OCI-LY1 (cell line): Measurements from ENCODE around the gene RAB3IL1.

Experiments used
- H2AFZ ChIP-seq: fragments of 200-600 bp; sonication (generic), shearing (Covaris generic); 2 replicates; pipeline ENCODE4 v1.6.0; 2014; ENCODE audit warnings: antibody characterized with exemption, mild to moderate bottlenecking, low read length
- H3F3A ChIP-seq: fragments of 200-600 bp; sonication (generic), shearing (Covaris generic); 2 replicates; pipeline ENCODE4 v1.6.0; 2014; ENCODE audit warnings: mild to moderate bottlenecking, antibody characterized with exemption, low read length, moderate library complexity; ENCODE audit not compliant: insufficient read depth
- H3K27ac ChIP-seq: fragments of 200-600 bp; sonication (generic); 2 replicates; pipeline ENCODE4 v1.5.1; 2014; ENCODE audit warnings: low read length, mixed run types, mild to moderate bottlenecking, low read depth; ENCODE audit not compliant: poor library complexity, severe bottlenecking
- H3K27me3 ChIP-seq: fragments of 200-600 bp; sonication (generic); 2 replicates; pipeline ENCODE4 v1.6.0; 2014; ENCODE audit warnings: antibody characterized with exemption, mild to moderate bottlenecking, low read length, moderate library complexity; ENCODE audit not compliant: insufficient read depth
- H3K36me3 ChIP-seq: fragments of 200-600 bp; sonication (generic); 2 replicates; pipeline ENCODE4 v1.6.1; 2014; ENCODE audit warnings: mild to moderate bottlenecking, antibody characterized with exemption, low read length, moderate library complexity, mixed read lengths; ENCODE audit not compliant: insufficient read depth
- H3K4me1 ChIP-seq: fragments of 200-600 bp; sonication (generic); 2 replicates; pipeline ENCODE4 v1.5.1; 2014; ENCODE audit warnings: mild to moderate bottlenecking, low read length, moderate library complexity; ENCODE audit not compliant: insufficient read depth, severe bottlenecking
- H3K4me2 ChIP-seq: fragments of 200-600 bp; sonication (generic), shearing (Covaris generic); 2 replicates; pipeline ENCODE4 v1.6.1; 2014; ENCODE audit warnings: low read length
- H3K4me3 ChIP-seq: fragments of 200-600 bp; sonication (generic); 2 replicates; pipeline ENCODE4 v1.5.1; 2014; ENCODE audit warnings: low read length, low read depth, mild to moderate bottlenecking, mixed read lengths; ENCODE audit not compliant: poor library complexity, severe bottlenecking
- H3K79me2 ChIP-seq: fragments of 200-600 bp; shearing (Covaris generic); 2 replicates; pipeline ENCODE4 v1.6.1; 2016; ENCODE audit warnings: mixed run types, low read length, mixed read lengths; ENCODE audit not compliant: insufficient read depth
- H3K9ac ChIP-seq: fragments of 200-600 bp; sonication (generic), shearing (Covaris generic); 2 replicates; pipeline ENCODE4 v1.6.1; 2014; ENCODE audit warnings: mild to moderate bottlenecking, low read length, mixed read lengths
- H3K9me2 ChIP-seq: fragments of 200-600 bp; sonication (generic), shearing (Covaris generic); 2 replicates; pipeline ENCODE4 v1.6.1; 2014; ENCODE audit warnings: low read depth, mild to moderate bottlenecking, low read length, mixed read lengths
- H3K9me3 ChIP-seq: fragments of 200-600 bp; shearing (Covaris generic); 2 replicates; pipeline ENCODE4 v1.6.1; 2014; ENCODE audit warnings: low read length, mixed read lengths
- H4K20me1 ChIP-seq: fragments of 200-600 bp; sonication (generic), shearing (Covaris generic); 2 replicates; pipeline ENCODE4 v1.6.0; 2016; ENCODE audit warnings: mild to moderate bottlenecking, low read length; ENCODE audit not compliant: insufficient read depth
- EZH2 ChIP-seq: fragments of 200-600 bp; sonication (generic), shearing (Covaris generic); IDR thresholded peaks from 2 replicates; pipeline ENCODE4 v1.8.0; 2017; ENCODE audit warnings: borderline replicate concordance, mixed run types, mild to moderate bottlenecking, antibody characterized with exemption, low read length, moderate library complexity, mixed read lengths
- TF ChIP-seq, protein P1 (sequence below): fragments of 200-600 bp; sonication (generic), shearing (Covaris generic); IDR thresholded peaks from 2 replicates; pipeline ENCODE4 v1.5.1; 2017; ENCODE audit warnings: mild to moderate bottlenecking, antibody characterized with exemption, low read length, moderate library complexity, mixed read lengths

The RAB3IL1 gene

DNA sequence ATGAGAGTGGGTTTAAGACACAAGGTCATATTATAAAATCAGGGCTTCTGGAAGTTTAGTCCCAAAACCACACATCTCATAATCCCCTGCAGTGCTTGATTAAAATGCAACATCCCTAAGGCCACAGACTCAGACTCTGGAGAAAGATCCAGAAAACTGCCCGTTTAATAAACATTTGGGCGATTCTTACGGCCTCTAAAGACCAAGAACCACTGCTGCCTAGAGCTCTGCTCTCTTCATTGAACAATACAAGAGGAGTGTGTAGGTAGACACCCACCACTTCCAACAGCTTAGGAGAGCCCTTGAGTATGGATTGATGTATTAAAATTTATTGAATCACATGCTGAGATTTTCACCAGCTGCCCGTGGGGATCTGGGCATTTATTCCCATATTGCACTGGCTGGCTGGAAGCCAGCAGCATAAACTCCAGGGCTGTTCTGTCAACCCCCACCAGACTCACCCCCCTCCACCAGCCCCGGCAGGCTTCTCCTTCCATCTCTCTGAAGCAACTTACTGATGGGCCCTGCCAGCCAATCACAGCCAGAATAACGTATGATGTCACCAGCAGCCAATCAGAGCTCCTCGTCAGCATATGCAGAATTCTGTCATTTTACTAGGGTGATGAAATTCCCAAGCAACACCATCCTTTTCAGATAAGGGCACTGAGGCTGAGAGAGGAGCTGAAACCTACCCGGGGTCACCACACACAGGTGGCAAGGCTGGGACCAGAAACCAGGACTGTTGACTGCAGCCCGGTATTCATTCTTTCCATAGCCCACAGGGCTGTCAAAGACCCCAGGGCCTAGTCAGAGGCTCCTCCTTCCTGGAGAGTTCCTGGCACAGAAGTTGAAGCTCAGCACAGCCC, 32.0 kb upstream of the RAB3IL1 start:
- Histone ChIP-seq H2AFZ (no peak overlapping the region), H3K4me2 (no peak overlapping the region)

DNA sequence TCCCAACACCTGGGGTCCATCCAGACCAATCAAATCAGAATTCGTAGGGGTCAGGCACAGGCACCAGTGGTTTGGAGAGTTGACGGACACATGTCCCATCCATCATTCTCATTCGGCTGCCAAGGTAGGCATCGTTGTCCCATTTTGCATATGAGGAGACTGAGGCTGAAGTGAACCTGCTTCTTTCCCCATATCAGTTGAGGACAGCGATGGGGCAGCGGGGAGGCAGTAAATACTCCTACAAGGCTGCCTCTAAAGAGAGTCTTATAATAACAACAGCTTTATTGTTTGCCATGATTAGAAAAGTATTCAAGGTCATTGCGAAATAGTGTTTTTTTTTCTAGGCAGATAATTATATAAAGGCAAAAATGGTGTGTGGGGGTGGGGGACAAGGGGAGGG, 31.1 kb upstream of the RAB3IL1 start:
- Histone ChIP-seq H3K4me2 (no peak overlapping the region), H3K36me3 (no peaks in the 10 kb centered on the region), H3K79me2 (no peaks in the 10 kb centered on the region), H3F3A (no peaks in the 10 kb centered on the region), H3K4me3 (no peak overlapping the region), H3K4me1 (no peaks in the 10 kb centered on the region), H3K27me3 (no peaks in the 10 kb centered on the region), H3K9ac (no peak overlapping the region), H3K27ac (no peak overlapping the region), H3K9me3 (no peaks in the 10 kb centered on the region), H4K20me1 (no peaks in the 10 kb centered on the region), H3K9me2 (no peaks in the 10 kb centered on the region), H2AFZ (no peak overlapping the region)
- TF ChIP-seq, protein P1, sequence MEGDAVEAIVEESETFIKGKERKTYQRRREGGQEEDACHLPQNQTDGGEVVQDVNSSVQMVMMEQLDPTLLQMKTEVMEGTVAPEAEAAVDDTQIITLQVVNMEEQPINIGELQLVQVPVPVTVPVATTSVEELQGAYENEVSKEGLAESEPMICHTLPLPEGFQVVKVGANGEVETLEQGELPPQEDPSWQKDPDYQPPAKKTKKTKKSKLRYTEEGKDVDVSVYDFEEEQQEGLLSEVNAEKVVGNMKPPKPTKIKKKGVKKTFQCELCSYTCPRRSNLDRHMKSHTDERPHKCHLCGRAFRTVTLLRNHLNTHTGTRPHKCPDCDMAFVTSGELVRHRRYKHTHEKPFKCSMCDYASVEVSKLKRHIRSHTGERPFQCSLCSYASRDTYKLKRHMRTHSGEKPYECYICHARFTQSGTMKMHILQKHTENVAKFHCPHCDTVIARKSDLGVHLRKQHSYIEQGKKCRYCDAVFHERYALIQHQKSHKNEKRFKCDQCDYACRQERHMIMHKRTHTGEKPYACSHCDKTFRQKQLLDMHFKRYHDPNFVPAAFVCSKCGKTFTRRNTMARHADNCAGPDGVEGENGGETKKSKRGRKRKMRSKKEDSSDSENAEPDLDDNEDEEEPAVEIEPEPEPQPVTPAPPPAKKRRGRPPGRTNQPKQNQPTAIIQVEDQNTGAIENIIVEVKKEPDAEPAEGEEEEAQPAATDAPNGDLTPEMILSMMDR, result no peak
- no peak for TF ChIP-seq EZH2

More for the DNA sequence above, 32.0 kb upstream of the RAB3IL1 start:
- Histone ChIP-seq H3K4me3 (no peak overlapping the region), H3K27me3 (no peaks in the 10 kb centered on the region), H3K4me1 (no peaks in the 10 kb centered on the region), H3K9me3 (no peaks in the 10 kb centered on the region), H3K9ac (no peak overlapping the region), H3K79me2 (no peaks in the 10 kb centered on the region), H3F3A (no peaks in the 10 kb centered on the region), H4K20me1 (no peaks in the 10 kb centered on the region), H3K27ac (no peak overlapping the region), H3K9me2 (no peaks in the 10 kb centered on the region), H3K36me3 (no peaks in the 10 kb centered on the region)
- TF ChIP-seq, protein P1, result no peak
- TF ChIP-seq EZH2, result no peak

DNA sequence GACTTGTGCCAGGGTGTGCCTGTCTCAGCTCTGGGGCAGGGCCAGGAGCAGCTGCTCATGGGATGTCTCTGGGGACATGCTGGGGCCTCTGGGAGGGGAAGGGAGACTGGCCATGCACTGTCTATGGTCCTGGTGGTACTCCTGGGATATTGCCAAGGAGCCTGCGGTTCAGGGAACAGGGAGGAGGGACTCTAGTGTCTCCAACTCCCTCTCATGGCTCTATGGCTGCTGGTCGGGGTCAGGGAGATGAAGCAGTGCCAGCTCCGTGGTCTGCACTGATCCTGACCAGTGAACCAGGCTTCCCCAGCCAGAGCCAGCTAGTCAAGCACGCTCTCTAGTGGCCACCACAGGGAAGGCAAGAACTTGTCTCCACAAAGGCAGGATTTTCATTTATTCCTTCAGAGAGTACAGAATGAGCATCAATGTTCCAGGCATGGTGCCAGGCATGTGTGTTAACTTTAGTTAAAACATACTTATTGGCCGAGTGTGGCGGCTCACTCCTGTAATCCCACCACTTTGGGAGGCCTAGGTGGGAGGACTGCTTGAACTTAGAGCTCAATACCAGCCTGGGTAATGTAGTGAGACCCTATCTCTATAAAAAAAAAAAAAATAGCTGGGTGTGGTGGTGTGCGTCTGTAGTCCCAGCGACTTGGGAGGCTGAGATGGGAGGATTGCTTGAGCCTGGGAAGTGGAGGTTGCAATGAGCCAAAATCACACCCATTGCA, 30.3 kb upstream of the RAB3IL1 start:
- no peak overlapping the region for H2AFZ ChIP-seq
- H4K20me1 ChIP-seq, result no peaks in the 10 kb centered on the region
- H3F3A ChIP-seq, result no peaks in the 10 kb centered on the region
- no peak overlapping the region for H3K27ac ChIP-seq
- H3K79me2 ChIP-seq, result no peaks in the 10 kb centered on the region
- H3K4me1 ChIP-seq, result no peaks in the 10 kb centered on the region
- H3K27me3 ChIP-seq, result no peaks in the 10 kb centered on the region
- no peak overlapping the region for H3K9ac ChIP-seq
- H3K4me3 ChIP-seq, result no peak overlapping the region
- no peak overlapping the region for H3K4me2 ChIP-seq
- no peaks in the 10 kb centered on the region for H3K36me3 ChIP-seq
- H3K9me3 ChIP-seq, result no peaks in the 10 kb centered on the region
- H3K9me2 ChIP-seq, result no peaks in the 10 kb centered on the region
- no peak for TF ChIP-seq EZH2
- TF ChIP-seq, protein P1, result peak; percentile 94
